Mesenchymal stem cell (in vitro differentiated cells and primary cell): Measurements from ENCODE around the gene TPM2.

Source experiments
- DNase-seq: peaks from one replicate; pipeline ENCODE4 v3.0.0-alpha.2; 2013
- H2AFZ ChIP-seq: one replicate; pipeline ENCODE4 v1.6.1; 2013; ENCODE audit warnings: low read depth, mild to moderate bottlenecking, control low read depth, inconsistent platforms, low read length, moderate library complexity
- H2AK5ac ChIP-seq: 2 replicates; pipeline ENCODE4 v1.6.1; 2013; ENCODE audit warnings: low read length, moderate library complexity, mild to moderate bottlenecking, inconsistent platforms; ENCODE audit not compliant: severe bottlenecking
- H2BK120ac ChIP-seq: one replicate; pipeline ENCODE4 v1.6.1; 2013; ENCODE audit warnings: low read depth, mild to moderate bottlenecking, inconsistent platforms, low read length, moderate library complexity
- H2BK12ac ChIP-seq, 2 experiments: one replicate each; pipeline ENCODE4 v1.6.1; 2013; ENCODE audit warnings: inconsistent platforms in 2 of 2, low read length in 2 of 2, mild to moderate bottlenecking in 2 of 2, moderate library complexity in 2 of 2, control low read depth in 1 of 2
- H2BK15ac ChIP-seq: one replicate; pipeline ENCODE4 v1.6.1; 2013; ENCODE audit warnings: mild to moderate bottlenecking, low read depth, inconsistent platforms; ENCODE audit not compliant: poor library complexity, severe bottlenecking
- H2BK5ac ChIP-seq: 2 replicates; pipeline ENCODE4 v1.6.1; 2013; ENCODE audit warnings: low read depth, mild to moderate bottlenecking, low read length, control low read depth, inconsistent platforms; ENCODE audit not compliant: poor library complexity, severe bottlenecking
- H3K14ac ChIP-seq, 2 experiments: one replicate each; pipeline ENCODE4 v1.6.1; 2013; ENCODE audit warnings: inconsistent platforms in 2 of 2, low read length in 2 of 2, control low read depth in 1 of 2, mild to moderate bottlenecking in 1 of 2, moderate library complexity in 1 of 2
- H3K18ac ChIP-seq, 2 experiments: one replicate each; pipeline ENCODE4 v1.6.1; 2013; ENCODE audit warnings: inconsistent platforms in 2 of 2, low read length in 2 of 2, control low read depth in 1 of 2, low read depth in 1 of 2, mild to moderate bottlenecking in 1 of 2
- H3K23ac ChIP-seq, 2 experiments: one replicate each; pipeline ENCODE4 v1.6.1; 2013; ENCODE audit warnings: inconsistent platforms in 2 of 2, low read length in 2 of 2, mild to moderate bottlenecking in 2 of 2, moderate library complexity in 2 of 2, control low read depth in 1 of 2
- H3K27ac ChIP-seq: 2 replicates; pipeline ENCODE4 v1.5.1; 2013; ENCODE audit warnings: mild to moderate bottlenecking, moderate library complexity, low read length, control low read depth, inconsistent platforms; ENCODE audit not compliant: poor library complexity, severe bottlenecking
- H3K27me3 ChIP-seq, 2 experiments: 2 replicates each; pipeline versions ENCODE4 v1.6.1 to v1.7.0; 2013; ENCODE audit warnings: low read length in 2 of 2, mild to moderate bottlenecking in 2 of 2, moderate library complexity in 2 of 2, control low read depth in 1 of 2, inconsistent platforms in 1 of 2; ENCODE audit not compliant: control insufficient read depth in 1 of 2, insufficient read depth in 1 of 2
- H3K36me3 ChIP-seq, 2 experiments: 2 replicates each; pipeline versions ENCODE4 v1.6.1 to v1.7.0; 2013; ENCODE audit warnings: low read length in 2 of 2, control low read depth in 1 of 2, inconsistent platforms in 1 of 2, low read depth in 1 of 2, mild to moderate bottlenecking in 1 of 2; ENCODE audit not compliant: insufficient read depth in 2 of 2, control insufficient read depth in 1 of 2
- H3K4ac ChIP-seq, 2 experiments: one replicate each; pipeline ENCODE4 v1.6.1; 2013; ENCODE audit warnings: inconsistent platforms in 2 of 2, low read length in 2 of 2, mild to moderate bottlenecking in 2 of 2, moderate library complexity in 2 of 2, control low read depth in 1 of 2, low read depth in 1 of 2
- H3K4me1 ChIP-seq: 2 replicates; pipeline ENCODE4 v1.6.1; 2013; ENCODE audit warnings: low read depth, low read length, control low read depth; ENCODE audit not compliant: control insufficient read depth, insufficient read depth
- H3K4me2 ChIP-seq: 2 replicates; pipeline ENCODE4 v1.6.1; 2013; ENCODE audit warnings: low read length, mild to moderate bottlenecking, inconsistent platforms; ENCODE audit not compliant: poor library complexity, severe bottlenecking
- H3K4me3 ChIP-seq, 2 experiments: 2 replicates each; pipeline versions ENCODE4 v1.5.1 to v1.7.0; 2013; ENCODE audit warnings: low read length in 2 of 2, mild to moderate bottlenecking in 2 of 2, control low read depth in 1 of 2, low read depth in 1 of 2; ENCODE audit not compliant: insufficient read depth in 1 of 2
- H3K79me1 ChIP-seq: replicated peaks from 2 replicates; pipeline ENCODE4 v1.6.1; 2013; ENCODE audit warnings: mild to moderate bottlenecking, control low read depth, low read length, inconsistent platforms; ENCODE audit not compliant: poor library complexity, severe bottlenecking
- H3K9ac ChIP-seq: 2 replicates; pipeline ENCODE4 v1.7.0; 2013; ENCODE audit warnings: mild to moderate bottlenecking, low read length, moderate library complexity
- H3K9me3 ChIP-seq: 2 replicates; pipeline ENCODE4 v1.7.0; 2013; ENCODE audit warnings: mild to moderate bottlenecking, low read length; ENCODE audit not compliant: control insufficient read depth
- H4K8ac ChIP-seq: one replicate; pipeline ENCODE4 v1.6.1; 2013; ENCODE audit warnings: inconsistent platforms, mild to moderate bottlenecking, low read length, moderate library complexity
- H4K91ac ChIP-seq: one replicate; pipeline ENCODE4 v1.6.1; 2013; ENCODE audit warnings: mild to moderate bottlenecking, low read length, inconsistent platforms
- WGBS: methylation state at CpG from one replicate; pipeline ENCODE4 v1.1.7; 2013; ENCODE audit warnings: mixed read lengths; 5-methylcytosine and 5-hydroxymethylcytosine counted together

The TPM2 gene

DNA sequence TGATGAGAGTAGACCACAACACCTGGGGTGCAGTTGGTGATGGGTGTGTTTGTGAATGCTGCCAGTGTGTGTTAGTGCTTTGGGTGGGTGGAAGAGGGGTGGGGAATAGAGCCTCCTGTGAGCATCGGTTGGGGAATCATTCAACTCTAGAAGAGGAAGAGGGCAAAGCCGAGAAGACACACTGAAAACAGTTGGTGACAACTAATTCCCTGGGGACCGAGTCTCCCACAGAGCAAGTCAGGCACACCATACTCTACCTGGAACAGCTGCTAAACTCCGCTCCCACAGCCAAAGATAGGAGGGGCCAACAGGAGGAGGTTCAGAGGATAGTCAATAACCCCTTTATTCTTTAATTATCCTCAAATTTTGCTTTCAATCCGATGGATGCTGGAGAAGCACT, 23.2 kb downstream of the TPM2 start:
- Histone ChIP-seq H2BK15ac (no peak overlapping the region), H3K4me2 (no peak overlapping the region), H4K8ac (no peak overlapping the region), H2BK5ac (no peak overlapping the region), H3K18ac (no peak overlapping the region), H3K9ac (no peak overlapping the region), H2BK120ac (no peak overlapping the region), H3K9me3 (no peaks in the 10 kb centered on the region), H3K23ac (no peak overlapping the region), H3K14ac (no peak overlapping the region), H3K27ac (no peak overlapping the region), H2AK5ac (peak overlapping the region; percentile 70), H2AFZ (no peak overlapping the region), H3K36me3 (peaks cover 7 to 13% of the 10 kb centered on the region in 2 experiments), H3K27me3 (no peaks in the 10 kb centered on the region), H4K91ac (no peak overlapping the region), H3K4me3 (no peak overlapping the region), H2BK12ac (peak overlapping the region in 1 of 2 experiments; percentile 69), H3K79me1 (peaks cover 5% of the 10 kb centered on the region), H3K4me1 (peaks cover 22% of the 10 kb centered on the region), H3K4ac (no peak overlapping the region)
- WGBS = 98% methylated on average over 4 of the region's 5 CpGs
- DNase-seq = no peak

DNA sequence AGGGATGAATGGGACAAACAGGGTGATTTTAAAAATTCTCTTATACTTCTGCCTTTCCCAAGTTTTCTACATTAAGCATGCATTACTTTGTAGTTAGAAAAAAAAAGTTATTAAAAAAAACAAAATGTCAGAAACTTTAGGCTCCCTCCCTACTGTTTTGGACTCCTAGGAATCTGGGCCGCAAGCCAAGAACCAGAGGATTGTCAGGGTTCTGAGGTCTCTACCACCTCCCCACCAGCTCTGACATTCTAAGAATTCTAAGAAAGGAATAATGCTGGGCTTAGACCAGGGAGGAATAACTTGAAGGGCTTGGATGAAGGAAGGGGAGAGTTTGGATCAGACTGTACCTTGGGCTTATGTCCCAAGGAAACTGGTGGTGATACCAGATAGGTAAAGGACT, 23.7 kb downstream of the TPM2 start:
- no peak overlapping the region for H3K4me3 ChIP-seq
- no peak overlapping the region for H2BK5ac ChIP-seq
- H3K23ac ChIP-seq = no peak overlapping the region
- peaks cover 7 to 18% of the 10 kb centered on the region in 2 experiments for H3K36me3 ChIP-seq
- H3K79me1 ChIP-seq = peaks cover 5% of the 10 kb centered on the region
- H3K9ac ChIP-seq = no peak overlapping the region
- no peaks in the 10 kb centered on the region for H3K27me3 ChIP-seq
- H4K91ac ChIP-seq = no peak overlapping the region
- H2BK120ac ChIP-seq = no peak overlapping the region
- H3K4me2 ChIP-seq = no peak overlapping the region
- 100% methylated on average over 1 of the region's 1 CpG for WGBS
- peak overlapping the region; percentile 41 for H2AK5ac ChIP-seq
- no peak overlapping the region for H3K18ac ChIP-seq
- no peak overlapping the region for H4K8ac ChIP-seq
- no peak overlapping the region for H2BK15ac ChIP-seq
- no peak overlapping the region for H2AFZ ChIP-seq
- peaks cover 22% of the 10 kb centered on the region for H3K4me1 ChIP-seq
- peak overlapping the region in 1 of 2 experiments; percentile 69 for H2BK12ac ChIP-seq
- no peaks in the 10 kb centered on the region for H3K9me3 ChIP-seq
- no peak for DNase-seq
- H3K14ac ChIP-seq = no peak overlapping the region
- H3K27ac ChIP-seq = no peak overlapping the region
- no peak overlapping the region for H3K4ac ChIP-seq

DNA sequence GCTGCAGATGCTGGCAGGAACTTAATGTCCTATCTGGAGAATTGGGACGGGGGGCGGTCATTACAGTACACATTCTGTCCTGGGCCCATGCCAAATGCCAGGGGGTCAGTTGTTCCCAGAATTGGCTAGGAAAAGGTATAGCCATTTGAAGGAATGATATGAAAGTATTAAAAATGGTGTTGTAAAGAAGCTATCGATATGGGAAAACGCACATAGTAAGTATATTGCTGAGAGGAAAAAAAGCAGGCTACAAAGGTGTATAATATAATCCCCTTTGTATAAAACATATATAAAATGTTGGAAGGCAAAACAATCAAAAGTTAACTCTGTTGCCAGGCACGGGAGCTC, 24.3 kb downstream of the TPM2 start:
- Histone ChIP-seq H3K9me3 (no peaks in the 10 kb centered on the region), H3K9ac (peak overlapping the region; percentile 81), H3K23ac (no peak overlapping the region), H3K27me3 (no peaks in the 10 kb centered on the region), H3K79me1 (peaks cover 11% of the 10 kb centered on the region), H4K8ac (peak overlapping the region; percentile 92), H3K4ac (peak overlapping the region in 1 of 2 experiments; percentile 60), H3K4me3 (peak overlapping the region; percentile 58 to 86), H2AFZ (peak overlapping the region; percentile 95), H3K36me3 (peaks cover 13 to 24% of the 10 kb centered on the region in 2 experiments), H2BK120ac (no peak overlapping the region), H2BK15ac (peak overlapping the region; percentile 70), H3K14ac (no peak overlapping the region), H3K4me2 (peak overlapping the region; percentile 97), H2BK5ac (no peak overlapping the region), H3K18ac (peak overlapping the region; percentile 62 to 83), H3K4me1 (peaks cover 25% of the 10 kb centered on the region), H4K91ac (peak overlapping the region; percentile 79), H3K27ac (no peak overlapping the region), H2AK5ac (no peak overlapping the region), H2BK12ac (no peak overlapping the region)
- DNase-seq = no peak
- 38% methylated on average over 3 of the region's 5 CpGs for WGBS

DNA sequence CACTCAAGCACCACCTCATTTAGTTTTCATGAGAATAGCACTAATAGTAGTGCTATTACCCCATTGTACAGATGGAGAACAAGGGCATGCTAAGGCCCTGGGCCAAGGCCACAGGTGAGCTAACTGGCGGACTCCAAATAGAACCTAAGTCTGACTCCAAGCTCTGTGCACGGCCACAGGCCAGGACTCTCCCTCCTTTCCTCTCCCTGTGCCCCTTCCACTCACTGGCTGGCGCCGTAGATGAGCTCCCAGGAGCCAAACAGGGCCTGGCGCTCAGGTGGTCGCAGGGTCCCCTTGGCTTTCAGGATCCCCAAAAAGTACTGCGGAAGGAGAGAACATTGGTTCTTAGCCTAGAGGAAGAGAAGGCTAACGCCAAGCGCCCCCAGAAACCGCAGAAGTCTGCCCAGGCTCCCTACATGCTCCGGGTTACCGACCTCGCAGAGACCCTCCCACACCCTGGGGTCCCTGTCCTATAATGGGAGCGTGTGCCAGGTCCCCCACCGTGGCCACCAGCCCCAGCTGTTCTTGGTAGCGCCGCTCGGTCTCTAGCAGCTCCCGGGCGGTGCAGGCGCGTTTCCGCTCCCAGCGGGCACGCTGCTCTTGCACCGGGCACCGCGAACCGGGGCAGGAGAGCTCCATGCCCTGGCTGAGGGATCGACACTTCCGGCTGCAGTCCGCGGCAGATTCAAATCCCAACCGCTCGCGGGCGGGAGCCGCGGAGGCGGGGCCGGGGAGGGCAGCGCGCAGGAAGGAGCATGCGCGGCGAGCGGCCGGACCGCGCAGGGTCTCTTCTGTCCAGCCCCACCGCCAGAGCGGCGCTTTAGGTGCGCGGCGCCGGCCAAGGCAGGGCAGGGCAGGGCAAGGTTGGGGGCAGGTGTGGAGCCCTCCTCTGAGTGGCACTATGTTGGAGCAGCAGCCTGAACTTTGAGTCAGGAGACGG, 24.9 kb downstream of the TPM2 start, which contains the start of gene ARHGEF39:
TSS of gene ARHGEF39 (minus strand) at position 665 of the 940 bp plus-strand sequence. CDS start at position 639, 26 bp downstream.
- Histone ChIP-seq H3K9me3 (no peaks in the 10 kb centered on the region), H2BK12ac (peak within 1 kb of the TSS; percentile 28 to 33), H3K4me2 (peak within 1 kb of the TSS; percentile 97), H3K23ac (peak within 1 kb of the TSS in 1 of 2 experiments; percentile 90), H2BK5ac (no peak within 1 kb of the TSS), H2BK15ac (peak within 1 kb of the TSS; percentile 70), H3K9ac (peak within 1 kb of the TSS; percentile 81), H2AFZ (peak within 1 kb of the TSS; percentile 95), H3K4me3 (peak within 1 kb of the TSS; percentile 58 to 86), H3K18ac (peak within 1 kb of the TSS; percentile 78 to 83), H2BK120ac (peak within 1 kb of the TSS; percentile 59), H3K4me1 (peaks cover 23% of the 10 kb centered on the region), H3K27me3 (no peaks in the 10 kb centered on the region), H3K36me3 (peaks cover 18 to 30% of the 10 kb centered on the region in 2 experiments), H3K79me1 (peaks cover 16% of the 10 kb centered on the region), H4K8ac (peak within 1 kb of the TSS; percentile 93), H3K14ac (peak within 1 kb of the TSS in 1 of 2 experiments; percentile 48), H3K4ac (peak within 1 kb of the TSS; percentile 70 to 91), H2AK5ac (peak within 1 kb of the TSS; percentile 39), H3K27ac (no peak within 1 kb of the TSS), H4K91ac (peak within 1 kb of the TSS; percentile 79)
- peak; percentile 77 for DNase-seq
- WGBS = 7% methylated on average over 57 of the region's 58 CpGs
